WTC11 (cell line): Measurements from ENCODE around the gene OTUD7B. TPM values are rescaled to one million over a fixed set of nuclear protein-coding genes. Genes with fewer than 3 reads are reported as not detected.

Experiments used
- ATAC-seq: fragments of 200-7000 bp; cut with Tn5 transposase; 2 replicates; pipeline ENCODE4 v1.10.0; 2021; ENCODE audit warnings: mild to moderate bottlenecking, moderate library complexity
- CTCF ChIA-PET: fragments of 300-600 bp; sonication (Branson Sonifier 250); formaldehyde crosslinking; loops from one replicate; lab custom pipeline; 2021; ENCODE audit warnings: antibody characterized with exemption; lab: Charles Lee
- POLR2A ChIA-PET: fragments of 350-600 bp; sonication (Branson Sonifier 250); formaldehyde crosslinking; loops from one replicate; lab custom pipeline; 2021; ENCODE audit warnings: antibody characterized with exemption; lab: Charles Lee
- DNase-seq: peaks from one replicate; pipeline ENCODE4 v3.0.0; 2021; ENCODE audit warnings: low spot score
- H3K27ac Mint-ChIP-seq: 2 replicates; pipeline ENCODE4 v1.8.0; 2021; ENCODE audit warnings: mixed read lengths
- H3K27me3 Mint-ChIP-seq: 2 replicates; pipeline ENCODE4 v1.8.0; 2021; ENCODE audit warnings: low read depth, mild to moderate bottlenecking, moderate library complexity, mixed read lengths
- H3K36me3 Mint-ChIP-seq: 2 replicates; pipeline ENCODE4 v1.8.0; 2021; ENCODE audit warnings: mixed read lengths
- H3K4me1 Mint-ChIP-seq: 2 replicates; pipeline ENCODE4 v1.8.0; 2022; ENCODE audit warnings: mixed read lengths
- H3K4me3 Mint-ChIP-seq: 2 replicates; pipeline ENCODE4 v1.8.0; 2021; ENCODE audit warnings: mild to moderate bottlenecking, moderate library complexity, mixed read lengths
- H3K9me3 Mint-ChIP-seq: 2 replicates; pipeline ENCODE4 v1.8.0; 2021; ENCODE audit warnings: mixed read lengths
- ARID4B ChIP-seq: sonication (generic); formaldehyde crosslinking; IDR thresholded peaks from 2 replicates; pipeline ENCODE4 v1.8.0; 2023; ENCODE audit warnings: missing genetic modification reagents, mild to moderate bottlenecking, borderline replicate concordance
- CBFB ChIP-seq: sonication (generic); formaldehyde crosslinking; IDR thresholded peaks from 2 replicates; pipeline ENCODE4 v1.8.1; 2022; ENCODE audit warnings: mild to moderate bottlenecking, low read depth, missing genetic modification reagents
- E2F4 ChIP-seq: sonication (generic); formaldehyde crosslinking; IDR thresholded peaks from 2 replicates; pipeline ENCODE4 v1.8.1; 2022; ENCODE audit warnings: low read depth, mild to moderate bottlenecking, moderate library complexity, missing genetic modification reagents, borderline replicate concordance
- E2F5 ChIP-seq: sonication (generic); formaldehyde crosslinking; IDR thresholded peaks from 2 replicates; pipeline ENCODE4 v1.8.1; 2022; ENCODE audit warnings: mild to moderate bottlenecking, moderate library complexity, missing genetic modification reagents
- ELF4 ChIP-seq: sonication (generic); formaldehyde crosslinking; IDR thresholded peaks from 2 replicates; pipeline ENCODE4 v1.8.1; 2022; ENCODE audit warnings: low read depth, mild to moderate bottlenecking, moderate library complexity, missing genetic modification reagents
- ERG ChIP-seq: fragments of 250-450 bp; sonication (Bioruptor Pico); IDR thresholded peaks from 2 replicates; pipeline ENCODE4 v1.8.0; 2021; ENCODE audit warnings: mild to moderate bottlenecking
- FOXP1 ChIP-seq: sonication (generic); formaldehyde crosslinking; IDR thresholded peaks from 2 replicates; pipeline ENCODE4 v1.8.0; 2022; ENCODE audit warnings: missing genetic modification reagents, mild to moderate bottlenecking, moderate library complexity, borderline replicate concordance
- GTF2I ChIP-seq: fragments of 250-450 bp; sonication (Bioruptor Pico); conservative IDR thresholded peaks from 2 replicates; pipeline ENCODE4 v1.4.0; 2021; ENCODE audit warnings: mild to moderate bottlenecking
- IRF1 ChIP-seq: sonication (generic); formaldehyde crosslinking; IDR thresholded peaks from 2 replicates; pipeline ENCODE4 v1.8.0; 2023; ENCODE audit warnings: missing genetic modification reagents
- JUN ChIP-seq: sonication (generic); formaldehyde crosslinking; IDR thresholded peaks from 2 replicates; pipeline ENCODE4 v1.8.0; 2023; ENCODE audit warnings: mild to moderate bottlenecking, missing genetic modification reagents
- MLX ChIP-seq: sonication (generic); formaldehyde crosslinking; IDR thresholded peaks from 2 replicates; pipeline ENCODE4 v1.8.1; 2023; ENCODE audit warnings: mild to moderate bottlenecking, missing genetic modification reagents, moderate library complexity
- MXD4 ChIP-seq: fragments of 250-450 bp; sonication (Bioruptor Pico); IDR thresholded peaks from 2 replicates; pipeline ENCODE4 v1.8.0; 2021; ENCODE audit warnings: mild to moderate bottlenecking, moderate library complexity, borderline replicate concordance
- NFATC4 ChIP-seq: fragments of 250-450 bp; sonication (Bioruptor Pico); IDR thresholded peaks from 2 replicates; pipeline ENCODE4 v1.9.0; 2021; ENCODE audit warnings: mild to moderate bottlenecking
- NR1H2 ChIP-seq: sonication (generic); formaldehyde crosslinking; IDR thresholded peaks from 2 replicates; pipeline ENCODE4 v1.9.0; 2021; ENCODE audit warnings: mild to moderate bottlenecking, moderate library complexity, missing genetic modification reagents
- OVOL2 ChIP-seq: fragments of 250-450 bp; sonication (Bioruptor Pico); IDR thresholded peaks from 2 replicates; pipeline ENCODE4 v1.9.0; 2021; ENCODE audit warnings: mild to moderate bottlenecking, borderline replicate concordance
- PRRX2 ChIP-seq: fragments of 250-450 bp; sonication (Bioruptor Pico); IDR thresholded peaks from 2 replicates; pipeline ENCODE4 v1.8.0; 2021; ENCODE audit warnings: mild to moderate bottlenecking
- ZNF219 ChIP-seq: sonication (generic); formaldehyde crosslinking; IDR thresholded peaks from 2 replicates; pipeline ENCODE4 v1.8.0; 2023; ENCODE audit warnings: missing genetic modification reagents, mild to moderate bottlenecking, borderline replicate concordance
- ZSCAN18 ChIP-seq: fragments of 250-450 bp; sonication (Bioruptor Pico); IDR thresholded peaks from 2 replicates; pipeline ENCODE4 v2.1.2; 2022; ENCODE audit warnings: mild to moderate bottlenecking, moderate library complexity
- total RNA-seq: library from RNA; stranded (reverse); gene quantifications from 3 replicates; pipeline ENCODE4 v1.2.3, GENCODE V29; 2021

OTUD7B gene
- total RNA-seq, 1 experiment from 2014 or later: 21.0 TPM

GRCh38 chr1:149986486-149987296 is 23.8 kb downstream of the OTUD7B start:
- no peak for ATAC-seq
- CTCF ChIA-PET: no interaction called here

GRCh38 chr1:149979972-149980540 is 30.5 kb downstream of the OTUD7B start:
- no peak for DNase-seq
- peaks cover 12% of the 10 kb centered on the region for H3K36me3 Mint-ChIP-seq
- TF ChIP-seq ARID4B (CRISPR knock-in tag): no peak
- TF ChIP-seq GTF2I (CRISPR knock-in tag): no peak
- TF ChIP-seq CBFB (CRISPR knock-in tag): no peak
- TF ChIP-seq, all 79 proteins: peak for 0
- Mint-ChIP-seq H3K9me3 (no peaks in the 10 kb centered on the region), H3K4me3 (no peak overlapping the region), H3K27ac (no peak overlapping the region), H3K4me1 (no peaks in the 10 kb centered on the region; the same call in 1 of the 2 replicates), H3K27me3 (no peaks in the 10 kb centered on the region)
- POLR2A ChIA-PET: interaction anchor here (0.6 kb wide), 1 partner anchor 284 kb away, joined by 3 read pairs; no protein-coding TSS in a partner anchor
- ATAC-seq: no peak
- CTCF ChIA-PET: no interaction called here

More at GRCh38 chr1:149986486-149987296, 23.8 kb downstream of the OTUD7B start:
- Mint-ChIP-seq H3K36me3 (no peaks in the 10 kb centered on the region), H3K27me3 (no peaks in the 10 kb centered on the region), H3K9me3 (no peaks in the 10 kb centered on the region), H3K4me1 (no peaks in the 10 kb centered on the region; the same call in 1 of the 2 replicates), H3K4me3 (no peak overlapping the region), H3K27ac (no peak overlapping the region)
- POLR2A ChIA-PET: no interaction called here
- DNase-seq: no peak
- TF ChIP-seq ZSCAN18 (CRISPR knock-in tag): no peak
- TF ChIP-seq NFATC4 (CRISPR knock-in tag): no peak
- no peak for TF ChIP-seq E2F4 (CRISPR knock-in tag)
- TF ChIP-seq FOXP1 (CRISPR knock-in tag): no peak
- no peak for TF ChIP-seq IRF1 (CRISPR knock-in tag)
- TF ChIP-seq MXD4 (CRISPR knock-in tag): no peak
- no peak for TF ChIP-seq ZNF219 (CRISPR knock-in tag)

GRCh38 chr1:149979245-149979971 is 31.1 kb downstream of the OTUD7B start:
- Mint-ChIP-seq H3K27ac (no peak overlapping the region; the same call in 1 of the 2 replicates), H3K4me3 (no peak overlapping the region), H3K27me3 (no peaks in the 10 kb centered on the region), H3K36me3 (peaks cover 15% of the 10 kb centered on the region), H3K4me1 (no peaks in the 10 kb centered on the region; the same call in 1 of the 2 replicates), H3K9me3 (no peaks in the 10 kb centered on the region)
- no peak for ATAC-seq
- ChIA-PET POLR2A (no interaction called here), CTCF (no interaction called here)
- no peak for DNase-seq
- TF ChIP-seq ELF4 (CRISPR knock-in tag) (no peak), OVOL2 (no peak), NR1H2 (CRISPR knock-in tag) (no peak), JUN (CRISPR knock-in tag) (no peak), MLX (CRISPR knock-in tag) (no peak), PRRX2 (no peak), E2F5 (CRISPR knock-in tag) (no peak), ERG (CRISPR knock-in tag) (no peak)
